Measurements from ENCODE around the gene MAFG. TPM values are rescaled to one million over a fixed set of nuclear protein-coding genes. Genes with fewer than 3 reads are reported as not detected.

The MAFG gene
- total RNA-seq, 4 donors from 2014 or later: 17.1 to 21.1 (median 19.0) TPM

DNA sequence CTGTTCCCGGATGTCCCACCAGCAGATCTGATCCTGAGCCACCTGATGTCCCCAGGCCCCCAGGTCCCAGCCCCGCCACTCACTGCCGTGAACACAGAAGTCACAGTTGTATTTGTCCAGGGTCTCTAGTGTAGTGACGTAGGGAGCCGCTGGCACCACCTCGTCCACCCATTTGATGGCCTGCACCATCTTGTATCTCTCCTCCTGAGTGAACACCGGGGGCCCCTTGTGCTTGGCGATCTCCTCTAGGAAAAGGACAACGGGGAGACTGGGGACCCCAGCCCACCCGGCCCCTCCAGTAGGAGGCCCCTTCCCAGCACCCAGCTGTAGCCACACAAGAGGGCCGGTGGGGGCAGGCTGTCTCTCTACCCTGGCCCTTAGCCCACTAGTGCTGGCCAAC, 18.7 kb downstream of the MAFG start:
- Histone ChIP-seq H3K4me3 (no peak overlapping the region), H3K4me1 (peaks cover 28% of the 10 kb centered on the region), H3K27me3 (no peaks in the 10 kb centered on the region), H3K36me3 (peaks cover 53% of the 10 kb centered on the region), H3K27ac (no peak overlapping the region), H3K9me3 (no peaks in the 10 kb centered on the region)
- TF ChIP-seq POLR2A (IDR thresholded peaks at IDR 0.05): no peak
- TF ChIP-seq, protein P1, sequence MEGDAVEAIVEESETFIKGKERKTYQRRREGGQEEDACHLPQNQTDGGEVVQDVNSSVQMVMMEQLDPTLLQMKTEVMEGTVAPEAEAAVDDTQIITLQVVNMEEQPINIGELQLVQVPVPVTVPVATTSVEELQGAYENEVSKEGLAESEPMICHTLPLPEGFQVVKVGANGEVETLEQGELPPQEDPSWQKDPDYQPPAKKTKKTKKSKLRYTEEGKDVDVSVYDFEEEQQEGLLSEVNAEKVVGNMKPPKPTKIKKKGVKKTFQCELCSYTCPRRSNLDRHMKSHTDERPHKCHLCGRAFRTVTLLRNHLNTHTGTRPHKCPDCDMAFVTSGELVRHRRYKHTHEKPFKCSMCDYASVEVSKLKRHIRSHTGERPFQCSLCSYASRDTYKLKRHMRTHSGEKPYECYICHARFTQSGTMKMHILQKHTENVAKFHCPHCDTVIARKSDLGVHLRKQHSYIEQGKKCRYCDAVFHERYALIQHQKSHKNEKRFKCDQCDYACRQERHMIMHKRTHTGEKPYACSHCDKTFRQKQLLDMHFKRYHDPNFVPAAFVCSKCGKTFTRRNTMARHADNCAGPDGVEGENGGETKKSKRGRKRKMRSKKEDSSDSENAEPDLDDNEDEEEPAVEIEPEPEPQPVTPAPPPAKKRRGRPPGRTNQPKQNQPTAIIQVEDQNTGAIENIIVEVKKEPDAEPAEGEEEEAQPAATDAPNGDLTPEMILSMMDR (IDR thresholded peaks at IDR 0.05): no peak
- TF ChIP-seq EP300 (IDR thresholded peaks at IDR 0.05): no peak
- no peak for TF ChIP-seq POLR2AphosphoS5 (IDR thresholded peaks at IDR 0.05)
- no CpG with 5 or more reads among the region's 11 CpGs for WGBS
- no peak for DNase-seq (ENCODE audit: low spot score in 2 of 2)

DNA sequence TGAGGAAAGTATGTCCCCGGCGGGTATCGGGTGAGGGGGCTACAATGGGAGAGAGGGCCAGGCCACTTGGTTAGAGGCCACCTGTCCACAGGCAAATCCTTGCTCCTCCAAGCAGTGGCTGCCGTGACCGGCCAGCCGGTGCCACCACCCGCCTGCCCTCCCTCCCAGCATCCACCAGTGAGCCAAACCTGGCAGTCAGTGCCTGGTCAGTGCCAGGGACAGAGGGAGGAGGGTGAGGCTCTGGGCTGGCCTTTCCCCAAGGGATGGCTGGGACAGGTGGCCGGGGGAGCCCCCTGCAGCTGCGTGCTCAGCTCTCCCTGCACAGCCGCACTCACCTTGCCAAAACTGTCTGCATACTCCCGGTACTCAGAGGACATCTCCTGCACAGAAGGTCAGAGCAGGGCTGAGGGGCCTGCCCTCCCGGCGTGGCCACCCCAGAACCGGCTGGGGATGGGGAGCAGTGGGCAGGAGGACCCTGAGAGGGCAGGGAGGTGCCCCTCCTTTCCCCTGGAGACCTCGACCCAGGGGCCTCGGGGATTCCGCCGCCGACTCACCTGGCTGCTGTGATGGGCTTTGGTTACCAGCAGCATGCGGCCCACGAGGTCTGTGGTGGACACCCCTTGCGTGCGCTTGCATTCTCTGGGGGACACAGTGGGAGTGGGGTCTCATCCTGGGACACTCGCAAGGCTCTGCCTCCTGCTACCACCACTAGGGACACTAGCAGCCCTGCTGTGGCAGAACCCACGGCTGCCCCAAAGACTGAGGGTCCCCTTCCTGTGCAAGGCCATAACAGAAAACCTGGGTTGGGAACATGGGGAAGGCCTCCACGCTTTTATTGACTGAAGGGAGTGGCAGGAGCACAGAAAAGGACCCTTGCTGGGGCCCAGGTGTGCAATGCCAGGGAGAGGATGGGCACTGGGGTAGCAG, 20.1 kb downstream of the MAFG start:
- H3K27ac ChIP-seq: no peak overlapping the region
- 97% methylated on average over 18 of the region's 26 CpGs for WGBS
- no peak overlapping the region for H3K4me3 ChIP-seq
- no peak for TF ChIP-seq POLR2A (IDR thresholded peaks at IDR 0.05)
- no peak for TF ChIP-seq POLR2AphosphoS5 (IDR thresholded peaks at IDR 0.05)
- TF ChIP-seq, protein P1 (IDR thresholded peaks at IDR 0.05): no peak
- peaks cover 30% of the 10 kb centered on the region for H3K4me1 ChIP-seq
- no peaks in the 10 kb centered on the region for H3K27me3 ChIP-seq
- DNase-seq (ENCODE audit: low spot score in 2 of 2): no peak
- H3K36me3 ChIP-seq: peaks cover 41% of the 10 kb centered on the region
- H3K9me3 ChIP-seq: no peaks in the 10 kb centered on the region

DNA sequence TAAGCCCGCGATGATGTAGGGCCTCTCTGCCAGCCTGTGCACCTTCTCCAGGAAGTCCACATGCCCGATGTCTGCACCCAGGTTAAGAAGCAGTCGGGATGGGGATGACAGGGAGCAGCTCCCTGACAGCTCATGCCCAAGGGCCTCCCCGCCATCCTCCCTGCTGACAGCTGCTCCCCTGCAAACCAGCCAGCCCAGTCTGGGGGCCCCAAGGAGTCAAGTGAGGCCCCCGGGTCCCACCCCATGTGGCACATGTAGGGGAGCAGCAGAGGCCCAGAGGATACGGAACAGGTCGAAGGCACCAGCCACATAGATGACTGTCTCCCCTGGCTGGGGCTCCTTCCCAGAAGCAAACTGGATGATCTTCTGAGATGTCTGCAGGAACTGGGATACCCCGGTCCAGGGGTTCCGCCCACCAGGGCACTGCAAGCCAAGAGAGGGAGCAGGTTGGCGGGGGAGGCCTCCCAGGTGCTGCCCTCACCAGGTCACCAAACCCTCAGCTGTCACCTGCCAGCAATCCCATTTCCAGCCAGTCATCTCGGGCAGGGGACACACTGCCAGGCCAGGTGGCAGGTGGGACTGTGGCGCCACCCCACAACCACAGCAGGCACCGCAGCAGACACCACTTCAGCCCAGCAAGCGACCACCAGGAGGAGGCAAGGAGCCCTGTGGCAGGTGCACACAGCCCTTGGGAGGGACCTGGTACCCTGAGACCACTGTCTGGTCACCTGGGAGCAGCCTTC, 20.9 kb downstream of the MAFG start:
- Histone ChIP-seq H3K27me3 (no peaks in the 10 kb centered on the region), H3K9me3 (no peaks in the 10 kb centered on the region), H3K4me1 (peaks cover 30% of the 10 kb centered on the region), H3K36me3 (peaks cover 37% of the 10 kb centered on the region), H3K4me3 (no peak overlapping the region), H3K27ac (no peak overlapping the region)
- WGBS: 100% methylated on average over 2 of the region's 15 CpGs
- TF ChIP-seq, protein P1 (IDR thresholded peaks at IDR 0.05): no peak
- TF ChIP-seq POLR2AphosphoS5 (IDR thresholded peaks at IDR 0.05) (no peak), EP300 (IDR thresholded peaks at IDR 0.05) (no peak), POLR2A (IDR thresholded peaks at IDR 0.05) (no peak)
- no peak for DNase-seq (ENCODE audit: low spot score in 2 of 2)

DNA sequence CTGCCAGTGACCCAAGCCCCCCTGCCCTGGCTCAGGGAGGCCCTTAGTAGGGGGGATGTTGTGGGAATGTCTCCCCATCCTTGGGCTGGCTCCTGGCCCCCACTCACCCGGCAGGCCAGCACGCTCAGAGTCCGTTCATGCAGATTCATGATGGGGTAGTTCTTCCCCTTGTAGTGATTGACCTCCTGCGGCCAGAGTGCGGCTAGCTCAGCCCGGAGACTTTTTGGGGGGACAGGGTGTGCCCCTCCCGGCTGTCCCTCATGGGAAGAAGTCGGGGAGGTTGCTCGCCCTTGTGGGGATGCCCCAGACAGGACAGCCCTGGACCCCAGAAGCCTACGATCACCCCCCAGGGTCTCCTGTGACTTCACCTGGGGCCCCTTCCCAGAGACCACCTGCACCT, 21.5 kb downstream of the MAFG start:
- no peak for DNase-seq (ENCODE audit: low spot score in 2 of 2)
- Histone ChIP-seq H3K4me1 (peaks cover 31% of the 10 kb centered on the region), H3K27me3 (no peaks in the 10 kb centered on the region), H3K4me3 (no peak overlapping the region), H3K36me3 (peaks cover 37% of the 10 kb centered on the region), H3K27ac (no peak overlapping the region), H3K9me3 (no peaks in the 10 kb centered on the region)
- TF ChIP-seq, protein P1 (IDR thresholded peaks at IDR 0.05): no peak
- no peak for TF ChIP-seq POLR2A (IDR thresholded peaks at IDR 0.05)
- no peak for TF ChIP-seq EP300 (IDR thresholded peaks at IDR 0.05)
- no peak for TF ChIP-seq POLR2AphosphoS5 (IDR thresholded peaks at IDR 0.05)
- no CpG with 5 or more reads among the region's 10 CpGs for WGBS

DNA sequence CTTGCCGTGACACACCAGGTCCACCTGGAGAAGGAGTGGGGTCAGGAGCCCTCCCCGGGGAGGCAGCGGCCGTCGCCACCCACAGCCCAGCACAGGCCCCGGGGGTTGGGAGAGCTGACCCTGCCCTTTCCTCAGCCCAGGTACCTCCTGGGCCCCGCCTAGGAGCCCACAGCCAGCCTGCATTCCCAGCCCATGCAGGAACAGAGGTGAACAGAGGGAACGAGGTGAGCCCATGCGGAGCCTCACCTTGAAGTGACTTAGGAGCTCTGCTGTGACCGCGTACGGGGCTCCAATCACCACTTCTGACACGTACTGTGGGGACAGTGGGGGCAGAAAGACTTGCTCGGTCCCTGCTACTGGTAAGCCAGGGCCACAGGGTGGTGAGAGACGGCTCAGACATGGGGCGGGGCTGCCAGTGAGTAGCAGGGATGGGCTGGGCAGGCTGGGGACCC, 22.1 kb downstream of the MAFG start:
- Histone ChIP-seq H3K27me3 (no peaks in the 10 kb centered on the region), H3K4me1 (peaks cover 27% of the 10 kb centered on the region), H3K4me3 (no peak overlapping the region), H3K9me3 (no peaks in the 10 kb centered on the region), H3K36me3 (peaks cover 38% of the 10 kb centered on the region), H3K27ac (no peak overlapping the region)
- 92% methylated on average over 5 of the region's 16 CpGs for WGBS
- no peak for DNase-seq (ENCODE audit: low spot score in 2 of 2)
- TF ChIP-seq POLR2AphosphoS5 (IDR thresholded peaks at IDR 0.05): no peak

All from suprapubic skin (tissue), 4 donors.